Stimulated activated naive B cell treated with anti-CD40 and anti-IgM and Interleukin-4, amounts not matched to agents 10 μg/mL and 1 μg/mL and 100 μg/mL, for 72 hours (primary cell): ENCODE results near the gene TMEM19.

Experiments used
- ATAC-seq, 2 donors: fragments of 150-1000 bp; cut with Tn5 transposase; replicated peaks; 2 replicates each; pipeline ENCODE4 v1.10.0; 2021; ENCODE audit warnings: moderate library complexity in 1 of 2
- DNase-seq: peaks from one replicate; pipeline ENCODE4 v3.0.0; 2021
- H3K27ac Mint-ChIP-seq: one replicate; pipeline ENCODE4 v1.8.0; 2022; ENCODE audit warnings: mild to moderate bottlenecking, mixed read lengths
- H3K27me3 Mint-ChIP-seq, 2 donors: one replicate each; pipeline ENCODE4 v1.8.0; 2022; ENCODE audit warnings: mixed read lengths in 2 of 2
- H3K36me3 Mint-ChIP-seq, 2 donors: one replicate each; pipeline ENCODE4 v1.8.0; 2022; ENCODE audit warnings: mixed read lengths in 2 of 2, mild to moderate bottlenecking in 1 of 2
- H3K4me1 Mint-ChIP-seq, 2 donors: one replicate each; pipeline ENCODE4 v1.8.0; 2022; ENCODE audit warnings: mixed read lengths in 2 of 2, mild to moderate bottlenecking in 1 of 2
- H3K4me3 Mint-ChIP-seq, 2 donors: one replicate each; pipeline ENCODE4 v1.8.0; 2022; ENCODE audit warnings: mild to moderate bottlenecking in 2 of 2, mixed read lengths in 2 of 2, moderate library complexity in 1 of 2
- H3K9me3 Mint-ChIP-seq, 2 donors: one replicate each; pipeline ENCODE4 v1.8.0; 2022; ENCODE audit warnings: mixed read lengths in 2 of 2, mild to moderate bottlenecking in 1 of 2

The TMEM19 gene

DNA sequence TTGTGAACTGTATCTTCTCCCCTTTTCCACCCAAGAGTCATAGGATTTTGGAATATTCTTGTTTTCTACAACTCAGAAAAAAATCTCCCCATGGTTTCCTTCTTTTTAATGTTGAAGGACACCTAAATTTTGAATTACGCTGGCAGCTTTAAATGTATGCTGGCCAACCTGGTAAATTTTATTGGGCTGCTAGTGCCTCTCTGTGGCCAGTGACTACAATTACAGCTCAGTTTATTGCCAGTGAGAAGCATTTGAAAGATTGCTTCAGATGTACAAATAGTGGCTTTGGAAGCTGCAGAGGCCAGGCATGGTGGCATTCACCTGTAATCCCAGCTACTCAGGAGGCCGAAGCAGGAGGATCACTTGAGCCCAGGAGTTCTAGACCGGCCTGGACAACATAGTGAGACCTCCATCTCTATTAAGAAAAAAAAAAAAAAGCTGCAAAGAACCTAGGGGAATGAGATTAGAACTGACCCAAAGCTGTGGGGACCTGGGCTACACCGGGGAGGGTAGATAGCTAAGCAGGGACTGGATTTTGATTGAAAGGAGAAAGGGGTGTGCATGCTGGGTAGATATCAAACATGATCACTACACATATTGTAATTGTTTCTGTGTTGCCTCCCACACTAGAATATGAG is 61.2 kb downstream of the TMEM19 start:
- no peaks in the 10 kb centered on the region for H3K9me3 Mint-ChIP-seq
- ATAC-seq (peak; percentile 86 to 88), DNase-seq (peak; percentile 22)
- H3K36me3 Mint-ChIP-seq: no peaks in the 10 kb centered on the region
- no peak overlapping the region for H3K27ac Mint-ChIP-seq
- H3K4me3 Mint-ChIP-seq: no peak overlapping the region
- peaks cover 3 to 6% of the 10 kb centered on the region in 2 donors for H3K4me1 Mint-ChIP-seq
- H3K27me3 Mint-ChIP-seq: peaks cover 6 to 7% of the 10 kb centered on the region in 2 donors

DNA sequence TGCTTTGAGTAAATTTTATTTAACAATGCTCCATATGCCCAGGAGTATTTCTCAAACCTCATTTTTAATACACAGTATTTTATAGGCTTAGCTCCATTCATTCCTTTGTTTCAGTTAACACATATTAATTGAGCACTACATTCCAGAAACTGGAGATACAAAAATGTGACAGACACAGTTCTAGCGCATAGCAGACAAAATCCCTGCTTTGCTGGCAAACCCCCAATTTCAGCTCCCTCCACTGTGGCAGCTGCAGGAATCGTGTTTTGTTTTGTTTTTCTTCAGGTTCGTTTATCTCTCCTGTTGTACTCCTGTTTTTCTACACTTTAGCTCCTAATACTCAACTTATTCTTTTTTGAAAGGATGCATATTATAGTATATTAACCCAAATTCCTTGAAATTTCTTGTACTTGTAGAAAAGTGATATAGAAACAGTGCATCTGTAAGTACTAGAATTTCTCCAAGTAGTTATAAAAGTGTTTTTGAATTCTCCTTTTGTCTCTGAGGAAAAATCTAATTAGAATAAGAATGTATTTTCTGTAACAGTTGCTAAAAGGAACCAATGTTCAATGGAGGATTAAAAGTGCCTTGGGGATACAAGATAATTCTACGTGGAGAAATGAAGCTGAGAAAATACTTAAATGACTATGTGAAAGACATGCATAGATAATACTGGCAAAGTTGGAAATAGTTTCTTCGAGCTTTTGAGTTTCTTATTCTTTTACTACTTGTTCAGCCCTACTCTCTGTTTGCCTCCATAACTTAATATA is 62.4 kb downstream of the TMEM19 start:
- H3K4me3 Mint-ChIP-seq: no peak overlapping the region
- H3K9me3 Mint-ChIP-seq: no peaks in the 10 kb centered on the region
- no peak for ATAC-seq
- DNase-seq: no peak
- H3K27ac Mint-ChIP-seq: no peak overlapping the region
- peaks cover 0 to 6% of the 10 kb centered on the region in 2 donors for H3K4me1 Mint-ChIP-seq
- H3K27me3 Mint-ChIP-seq: peaks cover 6 to 7% of the 10 kb centered on the region in 2 donors
- H3K36me3 Mint-ChIP-seq: no peaks in the 10 kb centered on the region

DNA sequence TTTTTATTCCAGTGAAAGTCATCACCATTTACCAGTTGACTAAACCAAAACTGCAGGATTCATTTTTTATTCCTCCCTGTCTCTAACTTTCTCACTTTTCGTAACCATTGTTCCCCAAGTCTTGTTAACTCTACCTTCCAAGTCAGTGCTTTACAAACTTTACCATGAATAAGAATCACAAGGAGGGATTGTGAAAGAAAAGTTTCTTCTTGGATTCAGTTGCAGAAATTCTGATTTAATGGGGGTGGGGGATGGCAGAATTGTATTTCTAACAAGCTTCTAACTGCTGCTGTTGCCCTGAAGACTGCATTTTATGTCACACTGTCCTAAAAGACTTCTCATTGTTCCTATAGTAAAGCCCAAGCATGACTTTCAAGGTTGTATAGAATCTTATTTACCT is 63.8 kb downstream of the TMEM19 start:
- peaks cover 6 to 14% of the 10 kb centered on the region in 2 donors for H3K4me1 Mint-ChIP-seq
- no peak overlapping the region for H3K27ac Mint-ChIP-seq
- peaks cover 6 to 7% of the 10 kb centered on the region in 2 donors for H3K27me3 Mint-ChIP-seq
- H3K4me3 Mint-ChIP-seq: no peak overlapping the region
- no peaks in the 10 kb centered on the region for H3K9me3 Mint-ChIP-seq
- ATAC-seq (no peak), DNase-seq (no peak)
- no peaks in the 10 kb centered on the region for H3K36me3 Mint-ChIP-seq

DNA sequence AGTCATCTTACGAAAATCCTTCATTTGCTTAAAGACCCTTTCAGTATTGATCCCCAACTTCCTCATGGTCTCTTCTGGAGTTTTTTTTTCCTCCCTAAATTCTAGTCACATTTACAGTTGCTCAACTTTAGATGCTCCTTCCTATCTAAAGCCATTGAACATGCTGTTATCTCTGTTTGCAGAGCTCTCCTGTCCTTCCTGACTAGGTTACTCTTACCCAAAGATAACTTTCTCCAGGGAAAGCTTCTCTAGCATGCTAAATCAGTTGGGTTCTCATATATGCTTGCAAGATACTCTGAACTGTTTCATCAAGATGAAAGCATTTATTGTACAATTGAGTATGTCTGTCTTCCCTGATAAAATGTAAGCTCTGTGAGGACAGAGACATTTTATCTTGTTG is 67.0 kb downstream of the TMEM19 start:
- peaks cover 6 to 19% of the 10 kb centered on the region in 2 donors for H3K4me1 Mint-ChIP-seq
- H3K27ac Mint-ChIP-seq: no peak overlapping the region
- no peak overlapping the region for H3K4me3 Mint-ChIP-seq
- H3K36me3 Mint-ChIP-seq: peaks cover 9 to 19% of the 10 kb centered on the region in 2 donors
- no peak for DNase-seq
- H3K27me3 Mint-ChIP-seq: peaks cover 6 to 7% of the 10 kb centered on the region in 2 donors
- no peaks in the 10 kb centered on the region for H3K9me3 Mint-ChIP-seq
- ATAC-seq: no peak
